HG03196 (cell line): Measurements from ENCODE around the gene RRAD.
"Not testable (repeated sequence)": the region's sequence is repeated elsewhere in the genome, so short reads cannot be mapped to it uniquely, and the experiment has no call there.

Experiments used
- ATAC-seq: cut with Tn5 transposase; IDR thresholded peaks from one replicate; pipeline ENCODE4 v1.9.1; 2021; ENCODE audit not compliant: unreplicated experiment

Gene RRAD

GRCh38 chr16:66950971-66951790 is 25.8 kb upstream of the RRAD start:
- no peak for ATAC-seq

- ATAC-seq, result no peak
Measured at GRCh38 chr16:66950437-66950836, 25.1 kb upstream of the RRAD start.

DNA sequence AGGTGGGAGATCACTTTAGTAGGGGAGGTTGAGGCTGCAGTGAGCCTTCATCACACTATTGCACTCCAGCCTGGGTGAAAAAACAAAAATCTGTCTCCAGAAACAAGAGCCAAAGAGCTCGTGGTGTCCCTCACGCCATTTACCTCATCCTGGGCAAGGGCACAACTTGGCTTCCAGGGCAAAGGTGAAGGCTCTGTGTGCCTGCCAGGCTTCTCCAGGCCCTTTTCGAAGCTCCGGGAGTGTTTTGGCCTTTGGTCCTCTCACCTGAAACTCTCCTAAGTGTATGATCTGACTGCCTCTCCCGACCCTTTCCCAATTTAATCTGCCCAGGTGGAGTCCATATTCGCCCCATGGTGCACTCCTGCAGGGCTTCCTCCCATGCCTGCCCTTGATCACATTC is 24.1 kb upstream of the RRAD start:
- no peak for ATAC-seq

DNA sequence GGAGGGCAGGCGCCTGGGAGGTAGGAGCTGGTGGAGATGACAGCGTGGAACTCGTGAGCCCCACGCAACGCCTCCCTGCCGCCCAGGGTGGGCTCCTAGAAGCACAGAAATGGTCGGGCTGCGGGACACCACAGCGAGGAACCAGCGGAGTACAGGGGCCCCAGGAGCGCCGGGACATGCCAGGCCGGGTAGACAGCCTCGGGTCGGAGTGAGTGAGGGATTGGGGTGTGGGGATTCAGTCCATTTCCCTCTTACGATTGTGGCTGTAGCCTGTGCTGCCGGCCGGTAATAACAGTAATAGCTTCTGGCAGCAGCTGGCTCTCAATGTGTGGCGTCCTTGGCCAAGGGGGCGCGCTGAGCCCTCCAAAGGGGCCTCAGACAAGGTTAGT is 23.5 kb upstream of the RRAD start:
- no peak for ATAC-seq

DNA sequence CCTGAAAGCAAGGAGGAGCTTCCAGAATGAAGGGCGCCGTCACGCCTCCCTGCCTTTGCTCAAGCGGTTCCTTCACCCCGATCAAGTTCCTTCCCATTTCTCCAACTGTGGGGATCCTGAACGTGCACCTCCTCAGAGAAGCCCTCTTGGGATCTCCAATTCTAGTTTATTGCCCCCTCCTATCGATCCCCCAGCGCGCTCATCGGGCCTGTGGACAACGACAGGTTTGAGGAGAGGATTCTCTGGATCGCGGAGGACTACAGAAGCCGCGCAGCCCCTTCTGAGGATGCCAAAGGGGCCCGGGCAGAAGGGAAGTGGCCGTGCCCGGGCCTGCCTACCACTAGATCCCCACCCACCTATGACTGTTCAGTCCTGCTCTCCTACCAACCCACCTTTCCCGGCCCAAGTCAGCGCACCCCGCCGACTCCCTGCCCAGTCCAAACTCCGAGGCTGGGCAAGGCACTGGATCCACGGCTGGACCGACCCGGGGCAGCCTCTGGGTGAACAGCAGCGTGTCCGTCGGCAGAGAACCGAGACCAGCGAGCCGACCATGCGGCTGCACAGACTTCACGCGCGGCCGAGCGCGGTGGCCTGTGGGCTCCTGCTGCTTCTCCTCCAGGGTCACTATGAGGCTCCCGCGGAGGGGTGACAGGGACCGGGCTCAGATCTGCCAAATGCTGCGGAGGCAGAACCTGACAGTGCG is 22.9 kb upstream of the RRAD start:
- no peak for ATAC-seq

- peak; percentile 43 for ATAC-seq
Measured at GRCh38 chr16:66947302-66948065, 22.1 kb upstream of the RRAD start.

DNA sequence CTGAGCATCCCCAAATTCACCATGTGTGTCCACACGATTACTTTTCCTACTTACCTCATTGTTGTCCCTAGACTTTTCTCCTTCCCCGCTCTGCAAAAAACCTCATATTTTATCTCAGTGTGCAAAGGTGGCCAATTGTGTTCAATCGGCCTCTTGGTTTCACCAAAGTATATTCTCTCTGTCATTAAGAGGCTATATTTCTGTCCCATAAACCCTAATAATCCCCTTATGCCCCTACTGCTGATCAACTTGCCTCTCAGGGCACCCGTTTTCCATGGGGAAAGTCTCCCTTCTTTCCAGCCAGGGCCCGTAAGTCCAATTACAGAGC is 21.6 kb upstream of the RRAD start:
- ATAC-seq, result no peak

- no peak for ATAC-seq
Measured at GRCh38 chr16:66946541-66946940, 21.2 kb upstream of the RRAD start.

GRCh38 chr16:66945939-66946338 is 20.6 kb upstream of the RRAD start:
- no peak for ATAC-seq

DNA sequence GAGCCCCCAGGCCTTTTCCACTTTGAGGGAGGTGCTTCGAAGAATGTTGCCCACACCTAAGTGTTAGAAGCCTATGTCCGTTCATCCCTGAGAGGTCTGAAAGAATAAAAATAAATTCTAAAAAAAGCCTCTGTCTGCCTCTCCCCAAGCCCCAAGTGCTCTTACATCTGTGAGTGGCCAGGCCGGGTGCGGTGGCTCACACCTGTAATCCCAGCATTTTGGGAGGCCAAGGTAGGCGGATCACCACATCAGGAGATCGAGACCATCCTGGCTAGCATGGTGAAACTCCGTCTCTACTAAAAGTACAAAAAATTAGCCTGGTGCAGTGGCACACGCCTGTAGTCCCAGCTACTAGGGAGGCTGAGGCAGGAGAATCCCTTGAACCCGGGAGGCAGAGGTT is 19.6 kb upstream of the RRAD start:
- not testable (repeated sequence) for ATAC-seq

DNA sequence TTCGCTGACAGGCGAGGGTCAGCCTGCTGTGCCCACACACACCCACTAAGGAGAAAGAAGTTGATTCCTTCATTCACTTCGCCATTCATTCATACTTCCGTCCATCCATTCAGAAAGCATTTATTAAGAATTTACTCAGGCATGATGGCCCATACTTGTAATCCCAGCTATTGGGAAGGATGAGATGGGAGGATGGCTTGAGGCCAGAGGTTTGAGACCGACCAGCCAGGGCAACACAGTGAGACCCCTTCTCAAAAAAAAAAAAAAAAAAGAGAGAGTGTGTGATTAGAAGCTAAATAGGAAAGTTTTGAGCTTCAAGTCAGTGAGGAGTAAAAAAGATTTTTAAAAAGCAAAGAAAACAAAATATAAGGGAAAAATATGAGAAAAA is 18.7 kb upstream of the RRAD start:
- ATAC-seq, result no peak

DNA sequence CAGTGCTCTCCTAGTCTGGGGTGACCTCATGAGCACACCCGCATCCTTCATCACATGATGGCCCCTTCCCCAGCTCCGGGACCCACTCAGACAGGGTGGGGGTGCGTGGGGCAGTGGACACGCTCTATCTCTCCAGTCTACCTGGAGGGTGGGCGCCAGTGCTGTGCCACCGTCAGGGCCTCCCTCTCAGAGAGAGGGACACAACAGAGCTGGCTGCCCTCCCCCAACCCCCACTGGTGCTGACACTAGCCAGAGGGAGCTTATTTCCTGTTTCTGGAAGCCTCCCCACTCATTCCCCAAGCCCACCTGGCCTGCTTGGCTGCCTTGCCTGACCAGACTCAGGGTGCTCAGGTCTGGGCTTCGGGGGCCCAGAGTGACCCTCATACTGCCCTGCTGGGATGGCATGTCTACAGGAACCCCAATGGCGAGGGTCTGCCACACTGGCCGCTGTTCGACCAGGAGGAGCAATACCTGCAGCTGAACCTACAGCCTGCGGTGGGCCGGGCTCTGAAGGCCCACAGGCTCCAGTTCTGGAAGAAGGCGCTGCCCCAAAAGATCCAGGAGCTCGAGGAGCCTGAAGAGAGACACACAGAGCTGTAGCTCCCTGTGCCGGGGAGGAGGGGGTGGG is 18.2 kb upstream of the RRAD start:
- ATAC-seq, result no peak

DNA sequence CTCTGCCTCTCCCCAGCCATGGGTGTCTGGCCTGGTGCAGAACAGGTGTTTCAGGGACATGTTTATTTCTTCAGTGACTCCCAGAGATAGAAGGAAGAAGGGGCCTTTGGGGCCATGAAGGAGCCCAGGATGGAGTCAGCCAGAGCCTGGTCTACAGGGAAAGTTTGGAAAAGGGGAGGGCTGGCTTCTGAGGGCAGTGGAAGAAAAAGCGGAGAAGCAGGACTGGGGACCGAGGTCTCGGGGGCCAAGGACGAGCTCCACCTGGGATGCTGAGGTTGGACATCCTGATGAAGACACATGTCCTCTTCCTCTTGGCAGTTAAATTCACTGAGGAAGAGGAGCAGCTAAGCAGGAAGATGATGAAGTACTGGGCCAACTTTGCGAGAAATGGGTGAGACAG is 17.6 kb upstream of the RRAD start:
- no peak for ATAC-seq

GRCh38 chr16:66940236-66940635 is 14.9 kb upstream of the RRAD start:
- no peak for ATAC-seq

GRCh38 chr16:66939366-66939765 is 14.0 kb upstream of the RRAD start:
- ATAC-seq, result no peak

- no peak for ATAC-seq
Measured at GRCh38 chr16:66937725-66938337, 12.5 kb upstream of the RRAD start.

- ATAC-seq, result no peak
Measured at GRCh38 chr16:66936889-66937554, 11.7 kb upstream of the RRAD start.

GRCh38 chr16:66936462-66936861 is 11.1 kb upstream of the RRAD start:
- ATAC-seq, result no peak

DNA sequence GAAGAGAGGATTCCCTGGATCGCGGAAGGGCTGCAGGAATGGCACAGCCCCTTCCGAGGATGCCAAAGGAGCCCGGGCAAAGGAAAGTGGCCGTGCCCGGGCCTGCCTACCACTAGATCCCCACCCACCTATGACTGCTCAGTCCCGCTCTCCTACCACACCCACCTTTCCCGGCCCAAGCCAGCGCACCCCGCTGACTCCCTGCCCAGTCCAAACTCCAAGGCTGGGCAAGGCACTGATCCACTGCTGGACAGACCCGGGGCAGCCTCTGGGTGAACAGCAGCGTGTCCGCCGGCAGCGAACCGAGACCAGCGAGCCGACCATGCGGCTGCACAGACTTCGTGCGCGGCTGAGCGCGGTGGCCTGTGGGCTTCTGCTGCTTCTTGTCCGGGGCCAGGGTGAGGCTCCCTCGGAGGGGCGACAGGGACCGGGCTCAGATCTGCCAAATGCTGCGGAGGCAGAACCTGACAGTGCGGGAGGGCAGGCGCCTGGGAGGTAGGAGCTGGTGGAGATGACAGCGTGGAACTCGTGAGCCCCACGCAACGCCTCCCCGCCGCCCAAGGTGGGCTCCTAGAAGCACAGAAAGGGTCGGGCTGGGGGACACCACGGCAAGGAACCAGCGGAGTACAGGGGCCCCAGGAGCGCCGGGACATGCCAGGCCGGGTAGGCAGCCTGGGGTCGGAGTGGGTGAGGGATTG is 10.1 kb upstream of the RRAD start, which contains the start of gene CES2:
Gene CES2, plus strand, starts transcription at position 203 of the 698 bp plus-strand sequence. Its CDS starts 120 bp downstream, at position 323.
- ATAC-seq, result no peak

DNA sequence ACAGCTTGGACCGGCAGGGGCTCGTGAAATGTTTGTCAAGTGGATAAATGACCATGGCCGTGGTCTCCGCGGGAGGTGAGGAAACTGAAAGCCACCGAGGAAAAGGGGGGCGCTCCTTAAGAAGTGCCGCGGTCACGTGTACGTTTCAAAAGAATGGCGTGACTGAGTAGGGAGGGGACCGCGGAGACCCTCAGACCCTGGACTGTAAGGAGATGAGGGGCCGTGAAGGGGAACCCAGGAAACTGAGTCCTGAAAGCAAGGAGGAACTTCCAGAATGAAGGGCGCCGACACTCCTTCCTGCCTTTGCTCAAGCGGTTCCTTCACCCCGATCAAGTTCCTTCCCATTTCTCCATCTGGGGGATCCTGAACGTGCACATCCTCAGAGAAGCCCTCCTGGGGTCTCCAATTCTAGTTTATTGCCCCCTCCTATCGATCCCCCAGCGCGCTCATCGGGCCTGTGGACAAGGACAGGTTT is 9.5 kb upstream of the RRAD start:
- not testable (repeated sequence) for ATAC-seq
